KMS-11 (cell line): ENCODE measurements around the gene PLEKHG3.
"Not testable (repeated sequence)": the region's sequence is repeated elsewhere in the genome, so short reads cannot be mapped to it uniquely, and the experiment has no call there.

Source experiments
- H2AFZ ChIP-seq: fragments of 200-600 bp; sonication (generic); 2 replicates; pipeline ENCODE4 v1.6.1; 2016; ENCODE audit warnings: antibody characterized with exemption, mixed run types, low read depth
- H3K27ac ChIP-seq: fragments of 200-600 bp; sonication (generic); 2 replicates; pipeline ENCODE4 v1.6.1; 2016; ENCODE audit warnings: mild to moderate bottlenecking, mixed run types
- H3K27me3 ChIP-seq: fragments of 200-600 bp; sonication (generic); 2 replicates; pipeline ENCODE4 v1.6.1; 2017; ENCODE audit warnings: mild to moderate bottlenecking, low read depth, mixed run types, moderate library complexity; ENCODE audit not compliant: insufficient read depth
- H3K36me3 ChIP-seq: fragments of 200-600 bp; sonication (generic); 2 replicates; pipeline ENCODE4 v1.6.1; 2017; ENCODE audit warnings: mild to moderate bottlenecking, mixed run types; ENCODE audit not compliant: insufficient read depth
- H3K4me1 ChIP-seq: fragments of 200-600 bp; sonication (generic); 2 replicates; pipeline ENCODE4 v1.6.1; 2016; ENCODE audit warnings: mild to moderate bottlenecking, low read depth, mixed run types; ENCODE audit not compliant: poor library complexity, severe bottlenecking
- H3K4me2 ChIP-seq: fragments of 200-600 bp; sonication (generic); 2 replicates; pipeline ENCODE4 v1.7.0; 2016; ENCODE audit warnings: mild to moderate bottlenecking, mixed run types
- H3K4me3 ChIP-seq: fragments of 200-600 bp; sonication (generic); IDR thresholded peaks from 2 replicates; pipeline ENCODE4 v1.6.1; 2017; ENCODE audit warnings: low read depth, low read length, mixed read lengths; ENCODE audit not compliant: insufficient read depth
- H3K79me2 ChIP-seq: fragments of 200-600 bp; sonication (generic); 2 replicates; pipeline ENCODE4 v1.6.1; 2016; ENCODE audit warnings: low read depth, mixed run types; ENCODE audit not compliant: insufficient read depth
- H3K9ac ChIP-seq: fragments of 200-600 bp; sonication (generic); 2 replicates; pipeline ENCODE4 v1.6.1; 2016; ENCODE audit warnings: mild to moderate bottlenecking, mixed run types
- H4K20me1 ChIP-seq: fragments of 200-600 bp; sonication (generic); 2 replicates; pipeline ENCODE4 v1.6.1; 2016; ENCODE audit warnings: mild to moderate bottlenecking, mixed run types; ENCODE audit not compliant: insufficient read depth
- CTCF ChIP-seq: fragments of 200-600 bp; sonication (generic); conservative IDR thresholded peaks from 2 replicates; pipeline ENCODE4 v1.6.1; 2017; ENCODE audit warnings: low read depth, mild to moderate bottlenecking, antibody characterized with exemption, low read length, moderate library complexity, mixed read lengths

PLEKHG3 gene

GRCh38 chr14:64704143-64704742 lies at the start of gene PLEKHG3:
PLEKHG3 (plus strand) TSS chr14:64704424; CDS start chr14:64727632, 23,208 bp downstream.
- Histone ChIP-seq H3K4me3 (no peak within 1 kb of the TSS), H3K79me2 (no peaks in the 10 kb centered on the region), H3K4me1 (no peaks in the 10 kb centered on the region), H3K4me2 (no peak within 1 kb of the TSS), H3K27ac (no peak within 1 kb of the TSS), H3K36me3 (no peaks in the 10 kb centered on the region), H2AFZ (no peak within 1 kb of the TSS), H4K20me1 (no peaks in the 10 kb centered on the region), H3K27me3 (no peaks in the 10 kb centered on the region), H3K9ac (no peak within 1 kb of the TSS)
- no peak for TF ChIP-seq CTCF

GRCh38 chr14:64654901-64655300 lies 49.3 kb upstream of the PLEKHG3 start:
- Histone ChIP-seq H3K9ac (no peak overlapping the region), H2AFZ (no peak overlapping the region), H3K36me3 (no peaks in the 10 kb centered on the region), H3K4me1 (no peaks in the 10 kb centered on the region), H3K27me3 (no peaks in the 10 kb centered on the region), H3K4me3 (no peak overlapping the region), H4K20me1 (no peaks in the 10 kb centered on the region), H3K27ac (no peak overlapping the region), H3K79me2 (no peaks in the 10 kb centered on the region), H3K4me2 (no peak overlapping the region)
- TF ChIP-seq CTCF = no peak

- H3K79me2 ChIP-seq = no peaks in the 10 kb centered on the region
- H4K20me1 ChIP-seq = no peaks in the 10 kb centered on the region
- H3K4me3 ChIP-seq = no peak overlapping the region
- no peak overlapping the region for H2AFZ ChIP-seq
- no peaks in the 10 kb centered on the region for H3K4me1 ChIP-seq
- no peak overlapping the region for H3K27ac ChIP-seq
- no peak overlapping the region for H3K4me2 ChIP-seq
- no peaks in the 10 kb centered on the region for H3K36me3 ChIP-seq
- no peak overlapping the region for H3K9ac ChIP-seq
- no peaks in the 10 kb centered on the region for H3K27me3 ChIP-seq
- TF ChIP-seq CTCF = no peak
These were observed 47.2 kb upstream of the PLEKHG3 start for GRCh38 chr14:64656986-64657385.

GRCh38 chr14:64658201-64658600 lies 46.0 kb upstream of the PLEKHG3 start:
- Histone ChIP-seq H3K79me2 (no peaks in the 10 kb centered on the region), H2AFZ (no peak overlapping the region), H4K20me1 (no peaks in the 10 kb centered on the region), H3K9ac (no peak overlapping the region), H3K4me1 (no peaks in the 10 kb centered on the region), H3K27me3 (no peaks in the 10 kb centered on the region), H3K4me3 (no peak overlapping the region), H3K36me3 (no peaks in the 10 kb centered on the region), H3K27ac (no peak overlapping the region), H3K4me2 (no peak overlapping the region)
- TF ChIP-seq CTCF = no peak

GRCh38 chr14:64658700-64659264 lies 45.4 kb upstream of the PLEKHG3 start:
- not testable (repeated sequence) for H3K27ac ChIP-seq, H3K79me2 ChIP-seq, H3K4me3 ChIP-seq, H3K36me3 ChIP-seq, H3K4me2 ChIP-seq, H2AFZ ChIP-seq, H3K27me3 ChIP-seq, H4K20me1 ChIP-seq, H3K4me1 ChIP-seq, H3K9ac ChIP-seq
